ENCODE measurements around the gene NUDT11. TPM values are rescaled to one million over a fixed set of nuclear protein-coding genes. Genes with fewer than 3 reads are reported as not detected.
"Not testable (repeated sequence)": the region's sequence is repeated elsewhere in the genome, so short reads cannot be mapped to it uniquely, and the experiment has no call there.

NUDT11 gene
- total and polyA plus RNA-seq, 2 experiments from 2014 or later, result 8.2 to 12.0 TPM

GRCh38 chrX:51494409-51494808, 2.0 kb downstream of the NUDT11 start:
- H3K4me3 ChIP-seq, result no peak overlapping the region
- H3K9me2 ChIP-seq (ENCODE audit: insufficient read depth), result no peaks in the 10 kb centered on the region
- peaks cover 19% of the 10 kb centered on the region for H3K79me2 ChIP-seq (ENCODE audit: insufficient read depth)
- H3K4me1 ChIP-seq (ENCODE audit: insufficient read depth), result 0 out of 2 replicates have a peak, but pooled peaks cover 6% of the 10 kb centered on the region
- peak; percentile 8 for DNase-seq
- H3K27me3 ChIP-seq (replicated peaks; ENCODE audit: insufficient read depth), result no peaks in the 10 kb centered on the region
- no peak for TF ChIP-seq EZH2phosphoT487 (IDR thresholded peaks at IDR 0.05; ENCODE audit: insufficient read depth, low read depth)
- H4K20me1 ChIP-seq (ENCODE audit: insufficient read depth), result no peaks in the 10 kb centered on the region
- H3F3A ChIP-seq (ENCODE audit: insufficient read depth), result peaks cover 10% of the 10 kb centered on the region; the same call in 1 of the 2 replicates
- H3K9me3 ChIP-seq (ENCODE audit: low read depth), result no peaks in the 10 kb centered on the region
- in situ Hi-C loops (cut with MboI), result loop anchor here (25.0 kb wide), 1 partner anchor 368 kb away; no protein-coding TSS in a partner anchor
- H3K36me3 ChIP-seq (ENCODE audit: low read depth), result no peaks in the 10 kb centered on the region
- 85 to 90% methylated on average over 4 of the region's 4 CpGs for WGBS, 2 experiments (ENCODE audit: low coverage in 1 of 2, low lambda C conversion rate in 2 of 2, missing lambda C conversion rate in 2 of 2)
- H3K9ac ChIP-seq, result no peak overlapping the region
- H3K27ac ChIP-seq, result no peak overlapping the region
- H2AFZ ChIP-seq, result no peak overlapping the region
- H3K4me2 ChIP-seq (ENCODE audit: unreplicated experiment), result no peak overlapping the region

- Histone ChIP-seq H3K4me2 (ENCODE audit: unreplicated experiment) (no peak overlapping the region), H3K4me3 (no peak overlapping the region)
- in situ Hi-C loops (cut with MboI), result loop anchor here (25.0 kb wide), 1 partner anchor 374 kb away; no protein-coding TSS in a partner anchor
Observed at GRCh38 chrX:51487960-51488267, 8.5 kb downstream of the NUDT11 start.

GRCh38 chrX:51484616-51485015, 11.8 kb downstream of the NUDT11 start:
- no peak overlapping the region for H3K4me3 ChIP-seq
- 67 to 68% methylated on average over 6 of the region's 6 CpGs for WGBS, 2 experiments (ENCODE audit: low coverage in 1 of 2, low lambda C conversion rate in 2 of 2, missing lambda C conversion rate in 2 of 2)
- peaks cover 6% of the 10 kb centered on the region for H3K4me1 ChIP-seq (ENCODE audit: insufficient read depth)
- in situ Hi-C loops (cut with MboI), result loop anchor here (25.0 kb wide), 1 partner anchor 378 kb away; no protein-coding TSS in a partner anchor
- no peak overlapping the region for H3K27ac ChIP-seq
- H3F3A ChIP-seq (ENCODE audit: insufficient read depth), result no peaks in the 10 kb centered on the region
- H3K9ac ChIP-seq, result no peak overlapping the region
- no peak overlapping the region for H3K4me2 ChIP-seq (ENCODE audit: unreplicated experiment)
- H4K20me1 ChIP-seq (ENCODE audit: insufficient read depth), result no peaks in the 10 kb centered on the region
- no peaks in the 10 kb centered on the region for H3K36me3 ChIP-seq (ENCODE audit: low read depth)
- TF ChIP-seq EZH2phosphoT487 (IDR thresholded peaks at IDR 0.05; ENCODE audit: insufficient read depth, low read depth) (no peak), EZH2 (IDR thresholded peaks at IDR 0.05; ENCODE audit: insufficient read depth, poor library complexity, severe bottlenecking) (no peak)
- no peak overlapping the region for H2AFZ ChIP-seq
- H3K79me2 ChIP-seq (ENCODE audit: insufficient read depth), result no peaks in the 10 kb centered on the region
- DNase-seq, result no peak
- H3K27me3 ChIP-seq (replicated peaks; ENCODE audit: insufficient read depth), result no peaks in the 10 kb centered on the region
- H3K9me3 ChIP-seq (ENCODE audit: low read depth), result no peaks in the 10 kb centered on the region
- no peaks in the 10 kb centered on the region for H3K9me2 ChIP-seq (ENCODE audit: insufficient read depth)

More at GRCh38 chrX:51487960-51488267, 8.5 kb downstream of the NUDT11 start:
- no peak for TF ChIP-seq EZH2 (IDR thresholded peaks at IDR 0.05; ENCODE audit: insufficient read depth, poor library complexity, severe bottlenecking)
- no peak for TF ChIP-seq EZH2phosphoT487 (IDR thresholded peaks at IDR 0.05; ENCODE audit: insufficient read depth, low read depth)
- H3K27ac ChIP-seq, result peak overlapping the region; percentile 39; the same call in 1 of the 2 replicates
- no peaks in the 10 kb centered on the region for H3K36me3 ChIP-seq (ENCODE audit: low read depth)
- H3K9ac ChIP-seq, result peak overlapping the region; percentile 32; the same call in 1 of the 2 replicates
- H3K9me3 ChIP-seq (ENCODE audit: low read depth), result no peaks in the 10 kb centered on the region
- peak; percentile 24 for DNase-seq
- H4K20me1 ChIP-seq (ENCODE audit: insufficient read depth), result no peaks in the 10 kb centered on the region
- peaks cover 6% of the 10 kb centered on the region for H3K4me1 ChIP-seq (ENCODE audit: insufficient read depth)
- H3K9me2 ChIP-seq (ENCODE audit: insufficient read depth), result no peaks in the 10 kb centered on the region
- no peaks in the 10 kb centered on the region for H3K27me3 ChIP-seq (replicated peaks; ENCODE audit: insufficient read depth)
- 90 to 92% methylated on average over 2 of the region's 2 CpGs for WGBS, 2 experiments (ENCODE audit: low coverage in 1 of 2, low lambda C conversion rate in 2 of 2, missing lambda C conversion rate in 2 of 2)
- H3F3A ChIP-seq (ENCODE audit: insufficient read depth), result no peaks in the 10 kb centered on the region
- H2AFZ ChIP-seq, result peak overlapping the region; percentile 39; the same call in 1 of the 2 replicates
- H3K79me2 ChIP-seq (ENCODE audit: insufficient read depth), result no peaks in the 10 kb centered on the region

GRCh38 chrX:51482411-51482810, 14.0 kb downstream of the NUDT11 start:
- H3K4me1 ChIP-seq (ENCODE audit: insufficient read depth); H3K27ac ChIP-seq; H3K9me2 ChIP-seq (ENCODE audit: insufficient read depth); H4K20me1 ChIP-seq (ENCODE audit: insufficient read depth); H3K36me3 ChIP-seq (ENCODE audit: low read depth); H3K4me2 ChIP-seq (ENCODE audit: unreplicated experiment); H3K27me3 ChIP-seq (replicated peaks; ENCODE audit: insufficient read depth); H3K79me2 ChIP-seq (ENCODE audit: insufficient read depth); H3F3A ChIP-seq (ENCODE audit: insufficient read depth); H3K9me3 ChIP-seq (ENCODE audit: low read depth); H3K9ac ChIP-seq; H2AFZ ChIP-seq; H3K4me3 ChIP-seq; DNase-seq: not testable (repeated sequence)
- WGBS, 2 experiments (ENCODE audit: low coverage in 1 of 2, low lambda C conversion rate in 2 of 2, missing lambda C conversion rate in 2 of 2), result 78 to 83% methylated on average over 4 to 5 of the region's 5 CpGs
- in situ Hi-C loops (cut with MboI), result loop anchor here (25.0 kb wide), 1 partner anchor 380 kb away; no protein-coding TSS in a partner anchor

- in situ Hi-C loops (cut with MboI), result loop anchor here (25.0 kb wide), 1 partner anchor 385 kb away; no protein-coding TSS in a partner anchor
- TF ChIP-seq EZH2phosphoT487 (IDR thresholded peaks at IDR 0.05; ENCODE audit: insufficient read depth, low read depth), result no peak
- no peak for TF ChIP-seq EZH2 (IDR thresholded peaks at IDR 0.05; ENCODE audit: insufficient read depth, poor library complexity, severe bottlenecking)
Observed at GRCh38 chrX:51476930-51477329, 19.5 kb downstream of the NUDT11 start.

More at GRCh38 chrX:51476930-51477329, 19.5 kb downstream of the NUDT11 start:
- Histone ChIP-seq H3K27ac (no peak overlapping the region), H3K9ac (no peak overlapping the region), H2AFZ (no peak overlapping the region), H3K36me3 (ENCODE audit: low read depth) (no peaks in the 10 kb centered on the region), H3F3A (ENCODE audit: insufficient read depth) (no peaks in the 10 kb centered on the region), H3K79me2 (ENCODE audit: insufficient read depth) (no peaks in the 10 kb centered on the region), H3K4me2 (ENCODE audit: unreplicated experiment) (no peak overlapping the region), H3K4me3 (no peak overlapping the region), H4K20me1 (ENCODE audit: insufficient read depth) (no peaks in the 10 kb centered on the region), H3K9me2 (ENCODE audit: insufficient read depth) (no peaks in the 10 kb centered on the region), H3K9me3 (ENCODE audit: low read depth) (no peaks in the 10 kb centered on the region), H3K4me1 (ENCODE audit: insufficient read depth) (no peaks in the 10 kb centered on the region), H3K27me3 (replicated peaks; ENCODE audit: insufficient read depth) (no peaks in the 10 kb centered on the region)
- 23 to 24% methylated on average over 1 of the region's 1 CpG for WGBS, 2 experiments (ENCODE audit: low coverage in 1 of 2, low lambda C conversion rate in 2 of 2, missing lambda C conversion rate in 2 of 2)
- DNase-seq, result no peak

Measured in GM23248 (cell line).